Mesothelial cell of epicardium (in vitro differentiated cells): ENCODE measurements around the gene ATP8B2. TPM values are rescaled to one million over a fixed set of nuclear protein-coding genes. Genes with fewer than 3 reads are reported as not detected.

Experiments used
- DNase-seq, 2 experiments: peaks; one replicate each; pipeline ENCODE4 v3.0.0; 2021; ENCODE audit warnings: low spot score in 2 of 2; ENCODE audit not compliant: unreplicated experiment in 2 of 2
- H3K27ac Mint-ChIP-seq: 2 replicates; pipeline ENCODE4 v1.8.0; 2021; ENCODE audit warnings: mixed read lengths
- H3K27me3 Mint-ChIP-seq: 2 replicates; pipeline ENCODE4 v1.8.0; 2021; ENCODE audit warnings: low read depth, mixed read lengths
- H3K36me3 Mint-ChIP-seq: 2 replicates; pipeline ENCODE4 v1.8.0; 2021; ENCODE audit warnings: mixed read lengths
- H3K4me1 Mint-ChIP-seq: 2 replicates; pipeline ENCODE4 v1.8.0; 2021; ENCODE audit warnings: mixed read lengths
- H3K4me3 Mint-ChIP-seq: 2 replicates; pipeline ENCODE4 v1.8.0; 2021; ENCODE audit warnings: mild to moderate bottlenecking, moderate library complexity, mixed read lengths
- H3K9me3 Mint-ChIP-seq: 2 replicates; pipeline ENCODE4 v1.8.0; 2021; ENCODE audit warnings: mixed read lengths
- CTCF ChIP-seq: fragments of 200-600 bp; sonication (generic); IDR thresholded peaks from one replicate; pipeline ENCODE4 v1.5.0; 2021; ENCODE audit warnings: antibody characterized with exemption; ENCODE audit not compliant: unreplicated experiment
- total RNA-seq: library from RNA; stranded (reverse); gene quantifications from 3 replicates; pipeline ENCODE4 v1.2.1, GENCODE V29; 2021

ATP8B2 gene
- total RNA-seq, 1 donor from 2014 or later, result 38.6 TPM

GRCh38 chr1:154324241-154324640 is 1.1 kb upstream of the ATP8B2 start:
- H3K27ac Mint-ChIP-seq, result no peak overlapping the region
- peaks cover 39% of the 10 kb centered on the region for H3K4me1 Mint-ChIP-seq
- no peaks in the 10 kb centered on the region for H3K36me3 Mint-ChIP-seq
- peaks cover 19% of the 10 kb centered on the region for H3K27me3 Mint-ChIP-seq
- no peak for TF ChIP-seq CTCF
- H3K4me3 Mint-ChIP-seq, result peak overlapping the region; percentile 93
- H3K9me3 Mint-ChIP-seq, result no peaks in the 10 kb centered on the region
- no peak for DNase-seq

GRCh38 chr1:154325583-154326545 is 539 bp downstream of the ATP8B2 start:
- peak overlapping the region; percentile 92 for H3K4me3 Mint-ChIP-seq
- peak in 1 of 2 experiments; percentile 58 for DNase-seq
- peaks cover 19% of the 10 kb centered on the region for H3K27me3 Mint-ChIP-seq
- peak; percentile 46 for TF ChIP-seq CTCF
- H3K27ac Mint-ChIP-seq, result peak overlapping the region; percentile 94
- peaks cover 36% of the 10 kb centered on the region for H3K4me1 Mint-ChIP-seq
- no peaks in the 10 kb centered on the region for H3K36me3 Mint-ChIP-seq
- H3K9me3 Mint-ChIP-seq, result no peaks in the 10 kb centered on the region

DNA sequence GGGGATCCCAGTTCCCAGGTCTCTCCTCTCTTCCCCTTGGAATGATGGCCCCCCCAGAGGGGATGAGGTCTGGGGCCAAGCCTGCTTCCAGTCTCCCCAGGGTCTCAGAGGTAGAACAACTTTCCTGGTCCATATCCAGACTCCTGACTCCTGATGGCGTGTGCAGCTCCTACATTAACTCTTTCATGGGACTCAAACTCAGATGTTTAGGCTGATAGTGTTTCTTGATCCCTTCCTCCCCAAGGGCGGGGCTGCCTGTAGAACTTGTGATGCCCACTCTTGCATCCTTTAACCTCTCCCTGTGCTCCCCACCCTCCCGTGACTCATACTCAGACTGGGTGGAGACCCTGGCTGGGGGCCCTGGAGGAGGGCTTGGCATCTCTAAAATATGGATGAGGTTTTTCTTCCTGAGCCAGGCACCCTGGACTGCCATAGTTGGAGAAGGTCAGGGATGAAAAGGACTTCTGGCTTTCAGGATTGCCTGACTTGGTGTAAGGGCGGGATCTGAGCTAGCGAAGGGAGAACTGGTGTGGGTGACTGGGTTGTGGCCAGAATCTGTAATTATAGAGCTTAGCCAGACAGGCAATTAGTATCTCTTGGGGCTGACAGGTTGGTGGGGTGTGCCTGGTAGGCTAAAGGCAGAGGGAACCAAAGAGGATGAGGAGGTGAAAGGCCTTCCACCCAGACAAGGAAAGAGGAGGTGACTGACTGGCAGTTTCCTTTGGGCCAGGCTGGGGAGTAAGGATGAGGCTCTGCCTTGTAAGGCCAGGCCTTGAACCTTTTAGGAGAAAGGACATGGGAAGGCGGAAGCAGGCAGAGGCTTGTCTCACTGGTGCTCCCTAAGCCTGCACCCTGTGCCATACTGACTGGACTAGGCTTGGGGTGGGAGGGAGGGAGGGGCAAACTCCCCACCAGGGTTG is 1.5 kb downstream of the ATP8B2 start:
- Mint-ChIP-seq H3K27ac (peak overlapping the region; percentile 94), H3K4me1 (peaks cover 30% of the 10 kb centered on the region), H3K27me3 (peaks cover 18% of the 10 kb centered on the region), H3K4me3 (peak overlapping the region; percentile 92), H3K36me3 (peaks cover 4% of the 10 kb centered on the region), H3K9me3 (no peaks in the 10 kb centered on the region)
- no peak for DNase-seq
- no peak for TF ChIP-seq CTCF

GRCh38 chr1:154327466-154328317 is 2.4 kb downstream of the ATP8B2 start:
- H3K4me3 Mint-ChIP-seq, result peak overlapping the region; percentile 55
- no peaks in the 10 kb centered on the region for H3K9me3 Mint-ChIP-seq
- peaks cover 10% of the 10 kb centered on the region for H3K36me3 Mint-ChIP-seq
- DNase-seq, result no peak
- TF ChIP-seq CTCF, result no peak
- peaks cover 13% of the 10 kb centered on the region for H3K27me3 Mint-ChIP-seq
- H3K27ac Mint-ChIP-seq, result no peak overlapping the region
- peaks cover 28% of the 10 kb centered on the region for H3K4me1 Mint-ChIP-seq
